ENCODE data around the gene KIAA1755.

GRCh38 chr20:38245753-38246152 is 14.8 kb downstream of the KIAA1755 start:
- TF ChIP-seq POLR2A (IDR thresholded peaks at IDR 0.05; ENCODE audit: low read length) (no peak), GATA1 (IDR thresholded peaks at IDR 0.05; ENCODE audit: low read depth, low read length) (no peak)

All from erythroblast (primary cell).